Measurements from ENCODE around the gene SIN3A. TPM values are rescaled to one million over a fixed set of nuclear protein-coding genes. Genes with fewer than 3 reads are reported as not detected.

Gene SIN3A
- total and polyA plus RNA-seq, 9 of the 15 experiments (the other 6 are each of a cell fraction or from before 2014, with no cell fraction given) = 11.1 to 70.3 (median 25.3) TPM

- TF ChIP-seq THRB (CRISPR knock-in tag; conservative IDR thresholded peaks at IDR 0.05) (no peak), TBP (optimal IDR thresholded peaks at IDR 0.05; ENCODE audit: low read depth, low read length) (peak; percentile 67), MGA (IDR thresholded peaks at IDR 0.05) (peak; percentile 92), ESRRA (IDR thresholded peaks at IDR 0.05; ENCODE audit: borderline replicate concordance, low read depth) (peak; percentile 61; the same call in 1 of the 2 replicates), HDAC2 (IDR thresholded peaks at IDR 0.05) (peak; percentile 66; the same call in 1 of the 2 replicates), EP300 (IDR thresholded peaks at IDR 0.05; ENCODE audit: low read length) (no peak), PATZ1 (CRISPR knock-in tag; IDR thresholded peaks at IDR 0.05; ENCODE audit: borderline replicate concordance) (0 out of 2 replicates have a peak, but pooled peaks have one; percentile 11), RHOXF2B (CRISPR knock-in tag; conservative IDR thresholded peaks at IDR 0.05) (0 out of 2 replicates have a peak, but pooled peaks have one; percentile 28), MXD1 (CRISPR knock-in tag; IDR thresholded peaks at IDR 0.05; ENCODE audit: borderline replicate concordance, poor library complexity, severe bottlenecking) (peak; percentile 65), RB1 (IDR thresholded peaks at IDR 0.05; ENCODE audit: low read depth) (peak; percentile 75; the same call in 1 of the 2 replicates), PHF21A (IDR thresholded peaks at IDR 0.05; ENCODE audit: borderline replicate concordance, low read depth) (no peak)
These were observed 2.4 kb upstream of the SIN3A start (continued) for GRCh38 chr15:75453703-75454470.

All from K562 (cell line).